ENCODE data around the gene DMC1. TPM values are rescaled to one million over a fixed set of nuclear protein-coding genes. Genes with fewer than 3 reads are reported as not detected.
A peak's percentile ranks its signal among the peaks of the same experiment; 100 is the strongest.

DMC1 gene
- total RNA-seq, 1 experiment from 2014 or later, result 0.89 TPM

DNA sequence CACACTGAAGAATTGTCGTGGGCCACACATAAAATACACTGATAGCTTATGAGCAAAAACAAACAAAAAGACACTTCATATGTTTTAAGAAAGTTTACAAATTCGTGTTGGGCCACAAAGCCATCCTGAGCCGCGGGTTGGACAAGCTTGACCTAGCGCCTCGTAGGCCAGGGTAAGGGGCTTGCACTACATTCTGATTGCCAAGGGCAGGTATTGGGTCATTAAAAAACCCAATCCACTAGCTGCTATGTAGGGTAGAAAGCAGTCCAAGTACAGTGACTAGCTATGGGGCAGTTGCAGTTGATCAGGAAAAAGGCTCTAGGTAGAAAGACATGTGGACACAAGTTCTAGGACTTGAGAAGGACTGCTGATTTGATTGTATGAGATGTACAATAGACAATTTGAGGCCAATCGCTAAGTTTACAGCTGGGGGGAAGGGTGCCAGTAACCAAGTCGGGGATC, 88.1 kb downstream of the DMC1 start:
- ChIA-PET CTCF (no interaction called here), RAD21 (ENCODE audit: low non-redundant PET in 1 of 2, low total read pairs in 2 of 2, uncharacterized antibody in 2 of 2, unreplicated experiment in 2 of 2) (no interaction called here), POLR2A (interaction anchor here (1.2 kb wide), 1 partner anchor 14 kb away, joined by 4 read pairs; no protein-coding TSS in a partner anchor)
- no peak overlapping the region for H3K27ac ChIP-seq (ENCODE audit: low read depth, low read length)
- H3K4me3 ChIP-seq (replicated peaks in 1 of 2; ENCODE audit: low read depth in 1 of 2, low read length in 2 of 2), result no peak overlapping the region
- peaks cover 8% of the 10 kb centered on the region; the same call in 1 of the 2 replicates for H3K79me2 ChIP-seq (ENCODE audit: insufficient read depth, low read length)
- no peak for DNase-seq (ENCODE audit: low read depth, low spot score)
- ATAC-seq, result peak; percentile 9; the same call in 1 of the 2 replicates
- no peaks in the 10 kb centered on the region for H3K27me3 ChIP-seq (ENCODE audit: insufficient read depth, low read length)
- no peaks in the 10 kb centered on the region for H3K4me1 ChIP-seq (ENCODE audit: control insufficient read depth in 1 of 2, insufficient read depth in 2 of 2, low read length in 2 of 2)
- no peak overlapping the region for H3K4me2 ChIP-seq (ENCODE audit: low read length)
- H2AFZ ChIP-seq (ENCODE audit: low read depth, low read length, poor library complexity, severe bottlenecking), result no peak overlapping the region
- H4K20me1 ChIP-seq (ENCODE audit: insufficient read depth), result no peaks in the 10 kb centered on the region
- intact Hi-C loops (cut with micrococcal nuclease), result no loop called here
- H3K9me2 ChIP-seq (ENCODE audit: insufficient read depth), result no peaks in the 10 kb centered on the region
- no peak for TF ChIP-seq ZNF274 (IDR thresholded peaks at IDR 0.05; ENCODE audit: low read depth, low read length)
- 0 out of 2 replicates have a peak, but pooled peaks have one; percentile 42 for TF ChIP-seq SIN3A (IDR thresholded peaks at IDR 0.05; ENCODE audit: low read depth)
- no peak for TF ChIP-seq ATF3 (IDR thresholded peaks at IDR 0.05)
- TF ChIP-seq POLR2AphosphoS5 (IDR thresholded peaks at IDR 0.05; ENCODE audit: low read depth, low read length), result peak; percentile 63
- TF ChIP-seq, protein P1, sequence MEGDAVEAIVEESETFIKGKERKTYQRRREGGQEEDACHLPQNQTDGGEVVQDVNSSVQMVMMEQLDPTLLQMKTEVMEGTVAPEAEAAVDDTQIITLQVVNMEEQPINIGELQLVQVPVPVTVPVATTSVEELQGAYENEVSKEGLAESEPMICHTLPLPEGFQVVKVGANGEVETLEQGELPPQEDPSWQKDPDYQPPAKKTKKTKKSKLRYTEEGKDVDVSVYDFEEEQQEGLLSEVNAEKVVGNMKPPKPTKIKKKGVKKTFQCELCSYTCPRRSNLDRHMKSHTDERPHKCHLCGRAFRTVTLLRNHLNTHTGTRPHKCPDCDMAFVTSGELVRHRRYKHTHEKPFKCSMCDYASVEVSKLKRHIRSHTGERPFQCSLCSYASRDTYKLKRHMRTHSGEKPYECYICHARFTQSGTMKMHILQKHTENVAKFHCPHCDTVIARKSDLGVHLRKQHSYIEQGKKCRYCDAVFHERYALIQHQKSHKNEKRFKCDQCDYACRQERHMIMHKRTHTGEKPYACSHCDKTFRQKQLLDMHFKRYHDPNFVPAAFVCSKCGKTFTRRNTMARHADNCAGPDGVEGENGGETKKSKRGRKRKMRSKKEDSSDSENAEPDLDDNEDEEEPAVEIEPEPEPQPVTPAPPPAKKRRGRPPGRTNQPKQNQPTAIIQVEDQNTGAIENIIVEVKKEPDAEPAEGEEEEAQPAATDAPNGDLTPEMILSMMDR (IDR thresholded peaks at IDR 0.05 in 2 of 3, conservative IDR thresholded peaks at IDR 0.05 in 1 of 3; ENCODE audit: borderline replicate concordance in 1 of 3, insufficient read depth in 1 of 3, low read depth in 2 of 3, low read length in 2 of 3), result no peak
- TF ChIP-seq JUND (IDR thresholded peaks at IDR 0.05), result peak; percentile 28; the same call in 1 of the 2 replicates
- no peak overlapping the region for H3K9ac ChIP-seq (ENCODE audit: low read length)
- H3K36me3 ChIP-seq (ENCODE audit: control insufficient read depth in 1 of 2, insufficient read depth in 2 of 2, low read length in 2 of 2), result peaks cover 36 to 55% of the 10 kb centered on the region in 2 experiments
- BruUV-seq (replicated peaks), result no TSS peak
- H3K9me3 ChIP-seq (ENCODE audit: control insufficient read depth in 1 of 2, insufficient read depth in 1 of 2, low read depth in 1 of 2, low read length in 2 of 2), result no peaks in the 10 kb centered on the region

Data from HCT116 (cell line).